ENCODE data around the gene CCNY.

DNA sequence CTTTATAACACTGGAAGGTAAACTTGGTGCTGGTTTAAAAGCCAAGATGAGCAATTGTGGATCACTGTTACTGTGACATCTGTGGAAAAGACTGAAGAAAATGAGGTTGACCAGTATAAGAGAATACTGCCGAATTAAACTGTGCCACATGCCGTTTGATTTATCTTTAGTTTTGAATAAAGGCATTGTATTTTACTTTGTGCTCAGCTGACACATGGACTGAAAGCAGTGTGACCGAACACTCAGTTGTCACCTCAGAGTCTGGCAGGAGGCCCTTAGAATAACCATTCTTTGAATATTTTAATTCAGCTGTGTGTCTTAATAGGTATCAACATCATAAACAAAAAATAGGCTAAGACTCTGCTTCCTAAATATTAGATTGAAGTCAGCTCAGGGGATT, 135.1 kb downstream of the CCNY start:
- TF ChIP-seq, protein P1, sequence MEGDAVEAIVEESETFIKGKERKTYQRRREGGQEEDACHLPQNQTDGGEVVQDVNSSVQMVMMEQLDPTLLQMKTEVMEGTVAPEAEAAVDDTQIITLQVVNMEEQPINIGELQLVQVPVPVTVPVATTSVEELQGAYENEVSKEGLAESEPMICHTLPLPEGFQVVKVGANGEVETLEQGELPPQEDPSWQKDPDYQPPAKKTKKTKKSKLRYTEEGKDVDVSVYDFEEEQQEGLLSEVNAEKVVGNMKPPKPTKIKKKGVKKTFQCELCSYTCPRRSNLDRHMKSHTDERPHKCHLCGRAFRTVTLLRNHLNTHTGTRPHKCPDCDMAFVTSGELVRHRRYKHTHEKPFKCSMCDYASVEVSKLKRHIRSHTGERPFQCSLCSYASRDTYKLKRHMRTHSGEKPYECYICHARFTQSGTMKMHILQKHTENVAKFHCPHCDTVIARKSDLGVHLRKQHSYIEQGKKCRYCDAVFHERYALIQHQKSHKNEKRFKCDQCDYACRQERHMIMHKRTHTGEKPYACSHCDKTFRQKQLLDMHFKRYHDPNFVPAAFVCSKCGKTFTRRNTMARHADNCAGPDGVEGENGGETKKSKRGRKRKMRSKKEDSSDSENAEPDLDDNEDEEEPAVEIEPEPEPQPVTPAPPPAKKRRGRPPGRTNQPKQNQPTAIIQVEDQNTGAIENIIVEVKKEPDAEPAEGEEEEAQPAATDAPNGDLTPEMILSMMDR (IDR thresholded peaks at IDR 0.05) = no peak
- no peak for TF ChIP-seq ZNF263 (CRISPR knock-in tag; IDR thresholded peaks at IDR 0.05; ENCODE audit: low read depth)
- TF ChIP-seq ZNF416 (CRISPR knock-in tag; IDR thresholded peaks at IDR 0.05) = no peak
- TF ChIP-seq, protein P2, sequence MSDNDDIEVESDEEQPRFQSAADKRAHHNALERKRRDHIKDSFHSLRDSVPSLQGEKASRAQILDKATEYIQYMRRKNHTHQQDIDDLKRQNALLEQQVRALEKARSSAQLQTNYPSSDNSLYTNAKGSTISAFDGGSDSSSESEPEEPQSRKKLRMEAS (CRISPR knock-in tag; IDR thresholded peaks at IDR 0.05) = no peak
- TF ChIP-seq ATF1 (CRISPR knock-in tag; IDR thresholded peaks at IDR 0.05) = no peak

Measured in WTC11 (cell line).